ENCODE results near the gene THADA. TPM values are rescaled to one million over a fixed set of nuclear protein-coding genes. Genes with fewer than 3 reads are reported as not detected.

Gene THADA
- total RNA-seq, 1 donor from 2014 or later, result 33.8 TPM

DNA sequence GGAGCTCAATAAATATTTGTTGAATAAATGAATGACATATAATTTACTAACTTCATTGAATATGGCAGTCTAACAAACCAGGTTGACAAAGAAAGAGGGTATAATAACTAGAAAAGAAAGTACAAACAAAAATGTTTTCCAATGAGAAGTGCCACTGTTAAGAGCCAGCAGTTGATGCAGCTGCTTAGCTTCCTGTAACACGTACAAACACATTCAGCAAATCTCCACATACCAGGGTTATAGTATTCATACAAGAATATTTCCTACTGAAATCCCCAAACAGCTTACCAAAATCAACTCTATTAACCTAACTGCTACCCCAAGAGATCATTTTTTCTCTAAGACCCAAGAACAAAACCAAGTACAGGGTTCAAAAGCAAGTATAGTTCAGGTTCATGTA lies 77.7 kb downstream of the THADA start:
- H3K27ac Mint-ChIP-seq (ENCODE audit: unreplicated experiment), result no peak overlapping the region
- H3K4me1 Mint-ChIP-seq, result no peaks in the 10 kb centered on the region
- TF ChIP-seq, protein P1, sequence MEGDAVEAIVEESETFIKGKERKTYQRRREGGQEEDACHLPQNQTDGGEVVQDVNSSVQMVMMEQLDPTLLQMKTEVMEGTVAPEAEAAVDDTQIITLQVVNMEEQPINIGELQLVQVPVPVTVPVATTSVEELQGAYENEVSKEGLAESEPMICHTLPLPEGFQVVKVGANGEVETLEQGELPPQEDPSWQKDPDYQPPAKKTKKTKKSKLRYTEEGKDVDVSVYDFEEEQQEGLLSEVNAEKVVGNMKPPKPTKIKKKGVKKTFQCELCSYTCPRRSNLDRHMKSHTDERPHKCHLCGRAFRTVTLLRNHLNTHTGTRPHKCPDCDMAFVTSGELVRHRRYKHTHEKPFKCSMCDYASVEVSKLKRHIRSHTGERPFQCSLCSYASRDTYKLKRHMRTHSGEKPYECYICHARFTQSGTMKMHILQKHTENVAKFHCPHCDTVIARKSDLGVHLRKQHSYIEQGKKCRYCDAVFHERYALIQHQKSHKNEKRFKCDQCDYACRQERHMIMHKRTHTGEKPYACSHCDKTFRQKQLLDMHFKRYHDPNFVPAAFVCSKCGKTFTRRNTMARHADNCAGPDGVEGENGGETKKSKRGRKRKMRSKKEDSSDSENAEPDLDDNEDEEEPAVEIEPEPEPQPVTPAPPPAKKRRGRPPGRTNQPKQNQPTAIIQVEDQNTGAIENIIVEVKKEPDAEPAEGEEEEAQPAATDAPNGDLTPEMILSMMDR (conservative IDR thresholded peaks at IDR 0.05), result no peak
- no peak for DNase-seq (ENCODE audit: low read depth, low spot score)
- no peaks in the 10 kb centered on the region for H3K9me3 Mint-ChIP-seq
- H3K4me3 Mint-ChIP-seq, result no peak overlapping the region
- H3K27me3 Mint-ChIP-seq (ENCODE audit: low read depth), result no peaks in the 10 kb centered on the region
- H3K36me3 Mint-ChIP-seq (ENCODE audit: low read depth), result no peaks in the 10 kb centered on the region

DNA sequence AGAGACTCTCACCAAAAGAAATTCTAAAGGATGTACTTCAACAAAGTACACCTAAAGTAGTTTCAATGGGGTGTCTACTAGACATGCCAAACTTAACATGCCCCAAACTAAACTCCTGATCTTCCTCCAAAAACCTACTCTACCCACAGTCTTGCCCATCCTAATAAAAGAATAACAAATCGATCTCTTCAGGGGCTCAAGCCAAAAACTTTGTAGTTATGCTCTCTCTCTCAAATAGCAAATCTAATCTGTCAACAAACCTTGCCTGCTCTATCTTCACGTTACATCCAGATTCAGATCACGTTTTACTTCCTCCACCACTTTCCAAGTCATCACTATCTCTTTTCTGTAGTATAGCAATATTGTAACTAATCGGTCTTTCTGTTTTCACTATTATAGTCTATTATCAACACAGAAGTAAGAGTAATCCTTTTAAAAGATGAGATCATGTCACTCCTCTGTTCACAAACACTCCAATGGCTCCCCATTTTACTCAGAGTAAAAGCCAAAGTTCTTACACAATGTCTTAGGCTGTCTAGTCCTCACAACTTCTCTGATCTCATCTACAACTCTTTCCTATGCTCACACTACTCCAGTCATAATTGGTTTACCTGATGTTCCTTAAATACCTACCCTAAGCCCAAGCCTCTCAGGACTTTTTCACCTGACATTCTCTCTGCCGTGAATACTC lies 79.9 kb downstream of the THADA start:
- peaks cover 3% of the 10 kb centered on the region for H3K36me3 Mint-ChIP-seq (ENCODE audit: low read depth)
- H3K4me3 Mint-ChIP-seq, result no peak overlapping the region
- no peaks in the 10 kb centered on the region for H3K9me3 Mint-ChIP-seq
- DNase-seq (ENCODE audit: low read depth, low spot score), result no peak
- H3K27me3 Mint-ChIP-seq (ENCODE audit: low read depth), result no peaks in the 10 kb centered on the region
- TF ChIP-seq, protein P1 (conservative IDR thresholded peaks at IDR 0.05), result no peak
- H3K4me1 Mint-ChIP-seq, result no peaks in the 10 kb centered on the region
- H3K27ac Mint-ChIP-seq (ENCODE audit: unreplicated experiment), result no peak overlapping the region

DNA sequence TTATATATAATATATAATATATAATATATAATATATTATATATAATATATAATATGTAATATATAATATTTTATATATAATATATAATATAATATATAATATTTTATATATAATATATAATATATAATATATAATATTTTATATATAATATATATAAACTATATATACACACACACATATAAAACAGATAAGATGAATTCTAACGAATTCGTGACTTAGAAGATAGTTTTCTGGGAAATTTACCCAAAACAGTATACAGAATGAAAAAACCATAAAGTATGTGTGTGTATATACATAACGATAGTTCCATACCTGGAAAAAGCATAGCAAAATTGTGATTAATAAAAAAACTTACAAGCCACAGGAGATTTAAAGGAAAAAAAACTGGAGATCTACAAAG lies 80.6 kb downstream of the THADA start:
- DNase-seq (ENCODE audit: low read depth, low spot score), result no peak
- Mint-ChIP-seq H3K27ac (ENCODE audit: unreplicated experiment) (no peak overlapping the region), H3K4me3 (no peak overlapping the region), H3K36me3 (ENCODE audit: low read depth) (peaks cover 3% of the 10 kb centered on the region), H3K9me3 (no peaks in the 10 kb centered on the region), H3K4me1 (no peaks in the 10 kb centered on the region), H3K27me3 (ENCODE audit: low read depth) (no peaks in the 10 kb centered on the region)
- TF ChIP-seq, protein P1 (conservative IDR thresholded peaks at IDR 0.05), result no peak

DNA sequence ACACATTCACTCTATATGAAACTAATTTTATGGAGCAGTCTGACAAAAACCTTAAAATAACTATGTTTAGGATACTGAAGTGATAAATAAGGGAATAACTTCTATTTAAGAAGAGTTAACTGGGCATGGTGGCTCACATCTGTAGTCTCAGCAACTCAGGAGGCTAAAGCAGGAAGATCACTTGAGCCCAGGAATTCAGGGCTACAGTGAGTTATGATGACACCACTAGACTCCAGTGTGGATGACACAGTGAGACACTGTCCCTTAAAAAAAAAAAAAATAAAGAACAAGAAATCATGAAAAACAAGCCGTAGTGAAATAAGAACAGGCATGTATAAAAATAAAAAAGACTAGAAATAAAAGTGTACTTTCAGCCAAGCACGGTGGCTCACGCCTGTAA lies 82.0 kb downstream of the THADA start:
- peaks cover 3% of the 10 kb centered on the region for H3K36me3 Mint-ChIP-seq (ENCODE audit: low read depth)
- H3K27ac Mint-ChIP-seq (ENCODE audit: unreplicated experiment), result no peak overlapping the region
- TF ChIP-seq, protein P1 (conservative IDR thresholded peaks at IDR 0.05), result no peak
- no peaks in the 10 kb centered on the region for H3K27me3 Mint-ChIP-seq (ENCODE audit: low read depth)
- no peak overlapping the region for H3K4me3 Mint-ChIP-seq
- DNase-seq (ENCODE audit: low read depth, low spot score), result no peak
- H3K4me1 Mint-ChIP-seq, result no peaks in the 10 kb centered on the region
- no peaks in the 10 kb centered on the region for H3K9me3 Mint-ChIP-seq

DNA sequence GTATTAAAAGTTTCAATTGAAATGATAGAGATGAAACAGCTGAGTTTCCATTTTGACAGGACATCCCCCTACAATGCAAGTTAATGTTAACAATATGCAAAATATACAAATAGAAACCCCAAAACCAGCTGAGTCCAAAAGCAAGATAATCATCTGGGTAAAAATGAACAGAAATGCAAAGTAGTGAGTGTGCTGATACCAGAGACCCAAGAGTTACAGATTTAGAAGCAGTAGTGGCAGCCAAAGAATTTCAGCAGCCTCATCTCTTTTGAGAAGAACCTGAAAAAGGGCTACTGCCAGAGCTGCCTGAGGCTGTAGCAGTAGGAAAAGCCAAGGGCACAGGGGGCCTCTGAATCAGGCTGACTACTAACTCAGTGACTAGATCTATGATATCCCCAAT lies 82.6 kb downstream of the THADA start:
- TF ChIP-seq, protein P1 (conservative IDR thresholded peaks at IDR 0.05), result no peak
- no peaks in the 10 kb centered on the region for H3K4me1 Mint-ChIP-seq
- H3K27me3 Mint-ChIP-seq (ENCODE audit: low read depth), result no peaks in the 10 kb centered on the region
- no peaks in the 10 kb centered on the region for H3K9me3 Mint-ChIP-seq
- H3K27ac Mint-ChIP-seq (ENCODE audit: unreplicated experiment), result no peak overlapping the region
- DNase-seq (ENCODE audit: low read depth, low spot score), result no peak
- peaks cover 3% of the 10 kb centered on the region for H3K36me3 Mint-ChIP-seq (ENCODE audit: low read depth)
- no peak overlapping the region for H3K4me3 Mint-ChIP-seq
